NCI-H2107 treated with DMSO at 0.1 percent for 48 hours (cell line): ENCODE results near the gene THAP7.
"Not testable (repeated sequence)": the region's sequence is repeated elsewhere in the genome, so short reads cannot be mapped to it uniquely, and the experiment has no call there.

Experiments
- DNase-seq: peaks from one replicate; lab custom pipeline; 2025; ENCODE audit not compliant: unreplicated experiment; lab: John Stamatoyannopoulos, UW

THAP7 gene

DNA sequence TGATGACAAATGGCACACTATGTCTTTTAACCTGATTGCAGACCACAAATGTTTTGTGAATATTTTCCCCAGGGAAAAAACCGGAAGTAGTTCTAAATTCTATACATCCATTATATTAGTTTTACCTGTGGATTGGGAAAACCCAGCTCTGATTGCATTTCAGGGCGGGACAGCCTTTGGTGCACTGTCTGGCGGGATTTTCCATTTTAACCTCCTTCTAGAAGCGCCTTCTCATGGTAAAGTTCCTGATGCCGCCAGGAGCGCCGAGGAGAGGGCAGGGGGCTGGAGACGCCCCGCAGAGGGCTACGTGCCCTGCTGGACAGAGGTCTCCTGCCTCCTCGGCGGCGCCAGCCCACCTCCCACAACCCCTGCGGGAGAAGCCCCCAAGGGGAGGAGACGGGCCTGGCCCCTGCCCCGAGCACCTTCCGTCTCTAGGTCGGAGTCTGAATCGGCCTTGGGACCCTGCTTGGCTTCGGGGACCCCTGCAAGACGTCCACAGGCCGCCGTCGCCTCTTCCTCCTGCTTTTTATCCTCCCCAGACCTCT lies 11.8 kb upstream of the THAP7 start:
- peak; percentile 33 for DNase-seq

GRCh38 chr22:21012446-21013407 lies 10.8 kb upstream of the THAP7 start:
- no peak for DNase-seq

DNA sequence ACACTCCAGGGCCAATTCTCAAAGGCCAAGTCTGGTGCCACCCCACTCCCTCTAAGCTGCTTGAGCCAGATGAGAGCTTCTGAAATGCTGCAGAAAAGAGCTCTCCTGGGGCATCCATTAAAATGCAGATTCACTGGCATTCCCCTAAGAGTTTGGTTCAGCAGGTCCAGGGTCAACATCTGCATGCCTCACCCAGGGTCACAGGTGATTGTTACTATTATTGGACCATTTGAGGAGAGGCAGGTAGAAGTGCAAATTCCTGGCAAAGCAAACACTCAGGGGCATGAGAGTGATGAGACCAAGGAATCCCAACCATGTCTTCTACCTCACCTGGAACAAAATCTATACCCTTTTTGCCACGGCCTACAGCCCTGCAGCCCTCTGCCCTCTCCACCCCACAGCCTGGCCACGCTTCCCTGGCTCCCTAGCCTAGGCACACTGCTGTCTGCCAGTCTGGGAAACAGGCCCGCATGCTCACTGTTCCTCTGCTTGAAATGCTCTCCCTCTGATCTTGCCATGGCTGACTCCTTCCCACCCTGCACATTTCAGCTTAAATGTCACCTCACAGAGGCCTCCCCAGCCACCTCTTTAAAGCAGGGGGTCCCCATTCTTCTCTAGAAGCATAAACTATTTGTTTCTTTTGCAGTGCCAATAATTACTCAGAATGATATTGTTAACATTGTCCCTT lies 8.7 kb upstream of the THAP7 start:
- no peak for DNase-seq

DNA sequence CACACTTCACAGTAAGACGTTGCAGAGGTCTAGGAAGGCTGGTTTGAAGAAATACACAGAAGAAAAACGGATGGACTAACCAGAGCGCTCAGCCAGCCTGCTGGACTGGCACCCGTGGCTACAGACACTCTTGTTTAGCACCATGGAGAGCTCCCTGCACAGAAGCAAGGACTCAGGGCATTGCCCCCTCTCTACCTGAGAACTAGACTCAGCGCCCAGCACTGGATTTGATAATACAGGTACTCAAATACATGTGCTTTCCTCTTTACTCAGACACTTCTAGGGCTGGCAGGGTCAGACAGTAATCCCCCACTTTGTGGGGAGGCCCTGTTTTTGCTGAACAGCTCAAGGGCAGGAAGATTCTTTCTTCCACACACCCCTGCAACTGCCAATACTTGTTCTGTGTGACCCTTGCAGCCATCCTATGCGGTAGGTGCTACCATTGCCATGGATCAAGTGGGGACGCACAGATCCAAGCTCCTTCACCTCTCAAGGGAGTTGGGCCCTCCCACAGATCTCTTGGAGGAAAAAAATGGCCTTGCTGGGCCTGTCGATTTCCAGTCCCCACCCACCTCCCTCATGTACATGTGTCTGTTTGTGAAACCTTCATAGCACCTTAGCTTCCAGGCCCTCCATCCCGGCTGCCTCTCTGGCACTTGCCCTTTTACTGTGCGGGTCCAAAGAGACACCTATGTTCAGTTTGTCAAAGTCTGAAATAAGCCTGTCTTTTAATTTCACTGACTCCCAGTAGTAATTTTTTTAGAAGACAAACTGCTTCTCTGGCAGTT lies 7.9 kb upstream of the THAP7 start:
- no peak for DNase-seq

DNA sequence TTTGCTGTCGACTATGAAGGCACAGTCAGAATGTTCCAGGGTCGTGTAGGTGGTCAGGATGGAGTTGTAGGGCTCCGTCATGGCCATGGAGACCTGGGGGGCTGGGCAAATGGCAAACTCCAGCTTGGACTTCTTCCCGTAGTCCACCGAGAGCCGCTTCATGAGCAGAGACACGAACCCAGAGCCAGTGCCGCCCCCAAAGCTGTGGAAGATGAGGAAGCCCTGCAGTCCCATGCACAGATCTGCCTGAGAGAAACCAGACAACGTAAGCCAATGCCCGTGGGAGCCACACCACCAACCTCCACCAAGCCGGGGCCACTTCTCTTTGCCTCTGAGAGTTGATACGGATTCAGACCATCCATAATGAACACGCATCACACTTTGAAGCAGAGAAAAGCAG lies 7.3 kb upstream of the THAP7 start:
- not testable (repeated sequence) for DNase-seq

GRCh38 chr22:21003782-21004181 lies 1.9 kb upstream of the THAP7 start:
- no peak for DNase-seq

GRCh38 chr22:21000987-21001600 lies 824 bp downstream of the THAP7 start:
- DNase-seq, result no peak

GRCh38 chr22:21000207-21000986 lies 1.5 kb downstream of the THAP7 start:
- no peak for DNase-seq

- DNase-seq, result no peak
Measured at GRCh38 chr22:20999350-21000206, 2.3 kb downstream of the THAP7 start.

- no peak for DNase-seq
Measured at GRCh38 chr22:20998411-20999336, 3.2 kb downstream of the THAP7 start.

DNA sequence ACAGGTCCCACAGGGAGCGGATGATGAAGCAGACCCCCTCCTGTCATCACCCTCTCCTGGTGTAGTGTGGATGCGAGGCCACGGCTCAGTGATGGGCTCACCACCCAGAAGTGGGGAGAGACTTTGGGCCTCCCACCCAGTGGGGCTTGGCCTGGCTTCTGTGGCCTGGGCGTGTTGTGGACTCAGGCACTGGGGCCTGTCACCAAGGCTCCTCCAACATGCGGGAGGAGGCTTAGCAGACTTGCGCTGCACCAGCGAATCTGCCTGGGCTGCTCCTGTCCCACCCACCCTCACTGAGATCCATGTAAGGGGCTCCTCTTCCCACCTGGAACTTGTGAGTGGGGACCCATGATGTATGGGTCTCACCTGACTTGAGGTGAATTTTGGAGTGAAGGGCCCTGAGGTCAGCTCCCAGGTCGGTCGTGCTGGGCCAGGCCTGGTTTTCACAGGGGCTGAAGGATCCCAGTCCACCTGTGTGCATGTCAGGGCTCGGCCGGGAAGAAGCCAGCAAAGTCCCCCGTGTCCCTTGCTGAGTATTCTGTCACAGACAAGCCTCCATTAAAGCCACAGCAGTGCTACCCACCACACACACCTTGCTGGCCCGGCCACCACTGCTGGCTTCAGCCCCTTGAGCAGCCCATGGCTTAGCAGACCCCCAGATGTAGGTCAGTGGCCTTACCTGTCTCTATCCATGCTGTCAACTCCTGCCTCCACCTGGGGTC lies 4.2 kb downstream of the THAP7 start:
- DNase-seq, result no peak

GRCh38 chr22:20996598-20997535 lies 5.1 kb downstream of the THAP7 start:
- no peak for DNase-seq

DNA sequence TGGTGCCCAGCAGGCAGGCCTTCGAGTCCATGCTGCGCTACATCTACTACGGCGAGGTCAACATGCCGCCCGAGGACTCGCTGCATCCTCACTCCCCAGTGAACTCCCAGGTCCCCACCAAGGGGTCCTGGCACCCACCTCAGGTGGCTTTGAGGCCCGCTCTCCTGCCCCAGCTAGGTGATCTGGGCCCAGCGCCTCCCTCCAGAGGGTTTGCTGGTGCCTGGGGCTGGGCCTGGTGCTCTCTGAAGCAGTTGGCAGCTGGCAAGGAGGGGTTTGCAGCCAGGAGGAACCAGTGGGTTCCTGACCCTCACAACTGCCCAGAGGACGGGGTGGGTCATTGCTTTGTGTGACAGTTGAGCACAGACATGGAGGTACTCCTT lies 5.9 kb downstream of the THAP7 start:
- DNase-seq, result no peak

DNA sequence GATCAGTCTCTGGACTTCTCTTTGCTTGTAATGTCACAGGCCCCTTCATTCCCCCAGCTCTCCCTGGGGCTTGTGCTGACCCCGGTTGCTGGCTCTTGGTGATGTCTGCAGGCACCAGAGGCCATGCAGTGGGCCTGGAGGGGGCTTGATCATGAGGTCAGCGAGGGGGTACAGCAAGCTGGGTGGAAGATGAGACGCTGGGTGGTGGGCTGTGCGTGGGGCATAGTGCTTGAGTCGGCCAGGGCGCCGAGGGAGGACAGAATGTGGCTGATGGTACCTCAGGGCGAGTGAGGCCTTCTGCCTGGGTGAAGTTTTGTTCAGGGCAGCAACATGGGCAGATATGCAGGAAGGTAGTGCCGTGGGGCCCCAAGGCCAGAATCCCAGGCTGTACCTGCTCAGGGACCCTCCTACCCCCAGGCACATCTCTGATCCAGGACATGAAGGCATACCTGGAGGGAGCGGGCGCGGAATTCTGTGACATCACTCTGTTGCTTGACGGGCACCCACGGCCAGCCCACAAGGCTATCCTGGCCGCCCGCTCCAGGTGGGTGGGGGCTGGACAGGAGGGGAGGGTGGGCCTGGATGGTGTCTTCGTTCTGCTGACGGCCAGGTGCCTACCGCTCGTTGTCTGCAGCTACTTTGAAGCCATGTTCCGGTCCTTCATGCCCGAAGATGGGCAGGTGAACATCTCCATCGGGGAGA lies 6.4 kb downstream of the THAP7 start:
- no peak for DNase-seq

DNA sequence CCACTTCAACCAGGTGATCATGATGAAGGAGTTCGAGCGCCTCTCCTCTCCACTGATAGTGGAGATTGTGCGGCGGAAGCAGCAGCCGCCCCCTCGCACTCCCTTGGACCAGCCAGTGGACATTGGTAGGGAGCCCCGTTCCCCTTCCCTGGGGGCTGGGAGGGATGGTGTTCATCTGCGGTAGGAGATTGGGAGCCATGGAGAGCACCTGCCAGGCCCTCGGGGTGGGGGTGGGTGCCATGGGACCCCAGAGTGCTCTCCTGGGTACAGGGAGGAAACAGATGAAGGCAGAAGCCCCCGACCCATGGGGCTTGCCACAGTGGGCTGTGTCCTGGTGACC lies 7.0 kb downstream of the THAP7 start:
- no peak for DNase-seq
